Ramos (cell line): Measurements from ENCODE around the gene LAT.
"Not testable (repeated sequence)": the region's sequence is repeated elsewhere in the genome, so short reads cannot be mapped to it uniquely, and the experiment has no call there.

Source experiments
- in situ Hi-C: fragments of 300-500 bp; cut with MboI; formaldehyde crosslinking; loops from one replicate; pipeline ENCODE4 v1.14.3; 2022; ENCODE audit warnings: low sequenced_read_pairs; ENCODE audit not compliant: unreplicated experiment

Gene LAT

DNA sequence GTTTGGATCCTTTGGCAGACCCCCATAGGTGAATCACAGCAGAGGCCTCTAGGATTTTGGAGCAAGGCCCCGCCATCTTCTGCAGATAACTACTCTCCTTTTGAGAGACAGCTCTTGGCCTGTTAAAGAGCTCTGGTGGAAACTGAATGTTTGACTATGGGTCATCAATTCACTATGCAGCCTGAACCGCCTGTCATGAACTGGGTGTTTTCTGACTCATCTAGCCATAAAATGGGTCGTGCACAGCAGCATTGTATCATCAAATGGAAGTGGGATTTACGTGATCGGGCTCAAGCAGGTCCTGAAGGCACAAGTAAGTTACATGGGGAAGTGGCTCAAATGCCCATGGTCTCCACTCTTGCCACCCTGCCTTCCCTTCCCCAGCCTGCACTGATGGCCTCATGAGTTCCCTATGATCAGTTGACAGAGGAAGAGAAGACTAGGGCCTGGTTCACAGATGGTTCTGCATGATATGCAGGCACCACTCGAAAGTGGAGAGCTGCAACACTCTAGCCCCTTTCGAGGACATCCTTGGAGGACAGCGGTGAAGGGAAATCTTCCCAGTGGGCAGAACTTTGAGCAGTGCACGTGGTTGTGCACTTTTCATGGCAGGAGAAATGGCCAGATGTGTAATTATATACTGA lies 19.8 kb downstream of the LAT start:
- in situ Hi-C loops, result not testable (repeated sequence)

DNA sequence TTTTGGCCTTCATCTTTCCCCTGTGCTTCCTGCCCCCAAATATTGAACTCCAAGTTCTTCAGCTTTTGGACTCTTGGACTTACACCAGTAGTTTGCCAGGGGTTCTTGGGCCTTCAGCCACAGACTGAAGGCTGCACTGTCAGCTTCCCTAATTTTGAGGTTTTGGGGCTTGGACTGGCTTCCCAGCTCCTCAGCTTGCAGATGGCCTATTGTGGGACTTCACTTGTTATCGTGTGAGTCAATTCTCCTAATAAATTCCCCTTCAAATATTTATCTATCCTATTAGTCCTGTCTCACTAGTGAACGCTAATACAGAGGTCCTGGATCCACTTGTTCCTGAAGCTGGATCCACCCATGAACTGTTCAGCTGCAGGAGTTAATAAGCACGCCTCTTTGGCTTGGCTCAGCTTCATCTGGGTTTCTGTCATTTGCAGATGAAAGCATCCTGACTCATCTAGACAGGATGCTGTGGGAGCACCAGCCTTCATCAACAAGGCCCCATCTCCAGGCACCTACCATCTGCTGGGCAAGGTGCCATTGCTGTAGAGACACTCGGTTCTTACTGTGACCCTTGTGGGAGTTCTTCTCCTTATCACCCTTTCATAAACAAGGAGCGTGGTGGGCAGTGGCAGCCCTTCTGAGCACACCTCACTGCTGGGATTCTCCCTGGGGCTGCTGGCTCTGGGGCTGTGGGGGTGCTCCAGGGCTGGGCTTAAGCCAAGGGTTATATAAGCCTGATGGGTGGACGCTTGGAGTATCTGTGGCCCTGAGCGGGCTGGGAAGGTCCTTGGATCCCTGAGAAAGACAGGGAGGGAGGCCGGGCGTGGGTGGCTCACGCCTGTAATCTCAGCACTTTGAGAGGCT lies 23.1 kb downstream of the LAT start:
- in situ Hi-C loops, result no loop called here

GRCh38 chr16:29009050-29009837 lies 24.4 kb downstream of the LAT start:
- in situ Hi-C loops, result no loop called here

- in situ Hi-C loops, result no loop called here
These were observed 24.9 kb downstream of the LAT start for GRCh38 chr16:29009838-29010166.

DNA sequence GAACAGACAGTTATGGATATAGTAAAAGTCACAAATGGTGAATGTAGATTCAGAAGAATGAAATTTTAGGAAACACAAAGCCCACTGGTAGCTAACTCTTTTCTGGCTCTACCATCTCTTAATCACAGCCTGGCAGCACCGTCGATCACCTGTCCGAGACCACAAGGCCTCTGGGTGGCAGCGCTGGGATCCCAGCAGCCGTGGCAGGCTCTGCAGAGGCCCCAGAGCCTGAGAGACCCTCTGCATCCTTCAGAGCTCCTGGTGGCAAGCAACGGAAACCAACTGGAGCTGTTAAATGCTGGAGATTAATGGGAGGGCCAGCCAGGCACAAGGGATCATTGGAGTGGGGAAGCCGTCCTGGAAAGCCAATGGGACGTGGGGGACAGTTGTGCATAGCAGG lies 26.3 kb downstream of the LAT start:
- in situ Hi-C loops, result no loop called here

- in situ Hi-C loops, result no loop called here
These were observed 27.0 kb downstream of the LAT start for GRCh38 chr16:29011851-29012250.

DNA sequence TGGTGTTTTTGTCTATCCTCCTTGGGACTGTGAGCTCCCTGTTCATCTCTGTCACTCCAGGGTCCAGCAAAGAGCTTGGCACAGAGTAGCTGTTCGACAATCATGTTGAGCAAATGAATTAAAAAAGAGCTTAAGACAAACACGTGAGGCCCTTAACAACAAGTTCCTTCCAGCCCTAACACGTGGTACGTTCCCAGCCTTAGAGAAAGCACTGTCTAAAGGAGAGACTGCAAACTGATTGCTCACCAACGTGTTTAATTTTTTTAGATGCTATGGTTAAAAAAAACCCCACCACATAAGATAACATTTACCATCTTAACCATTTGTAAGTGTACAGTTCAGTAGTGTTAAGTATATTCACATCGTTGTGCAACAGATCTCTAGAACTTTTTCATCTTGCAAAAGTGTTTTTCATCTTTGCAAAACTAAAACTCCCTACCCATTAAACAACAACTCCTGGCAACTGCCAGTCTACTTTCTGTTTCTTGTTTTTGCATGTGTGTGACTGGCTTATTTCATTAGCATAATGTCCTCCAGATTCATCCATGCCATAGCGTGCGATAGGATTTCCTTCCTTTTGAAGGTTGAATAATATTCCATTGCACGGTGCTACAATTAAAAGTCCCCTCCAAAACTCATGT lies 28.2 kb downstream of the LAT start:
- in situ Hi-C loops, result no loop called here

DNA sequence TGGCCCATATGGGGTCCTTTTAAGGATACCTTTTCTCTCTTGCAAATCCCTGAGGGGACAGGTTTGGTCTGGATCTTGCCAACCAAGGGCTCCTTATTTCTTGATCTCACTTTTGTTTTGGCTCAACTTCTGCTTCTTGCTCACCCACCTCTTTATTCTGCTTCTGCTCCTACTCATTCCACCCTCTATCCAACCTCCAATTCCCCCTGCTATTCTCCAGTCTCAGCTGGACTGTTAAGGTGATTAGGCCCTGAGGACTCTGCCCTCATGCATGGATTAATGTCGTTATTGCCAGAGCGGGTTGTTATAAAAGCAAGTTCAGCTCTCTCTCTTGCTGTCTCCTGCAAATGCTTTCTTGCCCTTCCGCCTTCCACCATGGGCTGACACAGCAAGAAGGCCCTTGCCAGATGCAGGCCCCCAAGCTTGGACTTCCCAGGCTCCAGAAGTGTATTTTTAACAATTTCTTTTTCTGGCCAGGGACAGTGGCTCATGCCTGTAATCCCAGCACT lies 29.8 kb downstream of the LAT start:
- in situ Hi-C loops, result no loop called here

GRCh38 chr16:29022196-29022595 lies 37.3 kb downstream of the LAT start:
- in situ Hi-C loops, result no loop called here

- in situ Hi-C loops, result no loop called here
These were observed 38.7 kb downstream of the LAT start for GRCh38 chr16:29023279-29024277.

DNA sequence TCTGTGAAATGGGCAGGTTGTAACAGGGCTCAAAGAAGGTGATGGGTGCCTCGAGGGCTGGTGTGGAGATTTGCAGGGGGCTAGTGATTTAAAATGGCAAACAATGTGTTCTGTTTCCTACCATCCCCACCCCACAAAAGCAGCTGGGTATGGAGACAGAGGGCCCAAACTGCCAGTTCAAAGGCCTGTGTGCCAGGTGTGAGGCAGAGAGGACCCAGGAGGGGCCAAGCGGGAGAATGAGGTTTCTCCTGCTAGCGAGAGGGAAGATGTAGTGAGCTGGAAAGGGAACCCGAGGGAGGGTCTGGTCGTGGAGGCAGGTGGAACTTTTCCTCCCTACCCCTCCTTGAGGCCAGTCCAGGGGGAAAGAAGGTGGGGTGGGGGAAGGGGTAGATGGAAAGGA lies 39.4 kb downstream of the LAT start:
- in situ Hi-C loops, result no loop called here

- in situ Hi-C loops, result no loop called here
These were observed 40.4 kb downstream of the LAT start for GRCh38 chr16:29025218-29025617.

DNA sequence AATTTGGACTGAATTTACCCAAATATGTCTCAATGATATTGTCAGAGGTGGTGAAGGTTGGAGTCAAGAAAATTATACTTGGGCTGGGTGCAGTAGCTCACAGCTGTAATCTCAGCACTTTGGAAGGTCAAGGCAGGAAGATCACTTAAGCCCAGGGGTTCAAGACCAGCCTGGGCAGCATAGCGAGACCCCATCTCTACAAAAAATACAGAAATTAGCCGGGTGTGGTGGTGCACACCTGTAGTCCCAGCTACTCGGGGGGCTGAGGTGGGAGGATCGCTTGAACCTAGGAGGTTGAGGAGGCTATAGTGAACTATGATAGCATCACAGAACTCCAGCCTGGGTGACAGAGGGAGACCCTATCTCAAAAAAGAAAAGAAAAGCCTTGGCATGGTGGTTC lies 40.9 kb downstream of the LAT start:
- in situ Hi-C loops, result no loop called here

GRCh38 chr16:29028457-29029167 lies 43.8 kb downstream of the LAT start:
- in situ Hi-C loops, result no loop called here

GRCh38 chr16:29029168-29029994 lies 44.5 kb downstream of the LAT start:
- in situ Hi-C loops, result no loop called here

DNA sequence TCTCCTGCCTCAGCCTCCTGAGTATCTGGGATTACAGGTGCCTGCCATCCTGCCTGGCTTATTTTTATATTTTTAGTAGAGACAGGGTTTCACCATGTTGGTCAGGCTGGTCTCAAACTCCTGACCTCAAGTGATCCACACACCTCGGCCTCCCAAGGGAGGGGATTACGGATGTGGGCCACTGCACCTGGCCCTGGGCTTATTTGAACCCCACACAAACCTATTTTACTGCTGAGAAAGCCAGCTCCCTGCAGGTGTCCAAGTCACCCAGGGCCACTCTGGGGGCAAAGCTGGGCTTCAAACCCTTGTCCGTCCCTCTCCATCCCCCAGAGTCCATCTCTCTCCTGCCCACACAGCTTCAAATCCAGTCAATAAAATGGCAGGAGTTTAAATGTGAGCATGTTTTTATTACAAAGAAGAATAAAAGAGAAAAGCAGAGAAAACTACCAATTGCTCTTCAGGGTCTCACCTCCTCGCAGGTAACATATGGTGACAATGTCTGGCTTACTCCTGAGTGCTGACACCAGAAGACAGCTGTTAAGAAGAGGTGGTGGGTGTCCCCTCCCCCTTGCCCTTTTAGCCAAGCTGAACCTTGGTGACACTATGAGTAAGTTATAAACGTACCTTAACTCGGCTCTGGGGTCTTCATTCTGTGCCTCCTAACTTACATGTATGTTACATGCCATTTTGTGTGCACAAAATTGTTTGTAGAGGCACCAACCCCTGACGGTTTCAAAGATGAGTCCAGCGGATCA lies 45.4 kb downstream of the LAT start:
- in situ Hi-C loops, result no loop called here
